HL-60/S4 treated with retinoic acid at 250 ng/mL for 4 days and 3 days (cell line): ENCODE measurements around the gene TMCO2.

ENCODE experiments used
- in situ Hi-C: fragments of 300-500 bp; cut with MboI; formaldehyde crosslinking; loops from 2 replicates; pipeline ENCODE4 v1.7.0; 2022; ENCODE audit warnings: low sequenced_read_pairs

Gene TMCO2

GRCh38 chr1:40257688-40258444 lies 10.1 kb downstream of the TMCO2 start, which contains the start of gene ZMPSTE24:
Gene ZMPSTE24 (plus strand): TSS chr1:40258236. CDS start chr1:40258272, 36 bp downstream.
- in situ Hi-C loops = no loop called here

GRCh38 chr1:40258445-40258769 lies 10.7 kb downstream of the TMCO2 start:
- in situ Hi-C loops = no loop called here

GRCh38 chr1:40264354-40264781 lies 16.6 kb downstream of the TMCO2 start:
- in situ Hi-C loops = no loop called here

GRCh38 chr1:40265298-40265697 lies 17.6 kb downstream of the TMCO2 start:
- in situ Hi-C loops = no loop called here

- in situ Hi-C loops = no loop called here
Observed at GRCh38 chr1:40265919-40266318, 18.2 kb downstream of the TMCO2 start.

GRCh38 chr1:40266786-40267535 lies 19.2 kb downstream of the TMCO2 start:
- in situ Hi-C loops = no loop called here

GRCh38 chr1:40267767-40268187 lies 20.0 kb downstream of the TMCO2 start:
- in situ Hi-C loops = no loop called here

GRCh38 chr1:40268211-40268610 lies 20.5 kb downstream of the TMCO2 start:
- in situ Hi-C loops = no loop called here

GRCh38 chr1:40270152-40270834 lies 22.6 kb downstream of the TMCO2 start:
- in situ Hi-C loops = no loop called here

GRCh38 chr1:40272653-40273213 lies 25.0 kb downstream of the TMCO2 start:
- in situ Hi-C loops = no loop called here

- in situ Hi-C loops = no loop called here
Observed at GRCh38 chr1:40273547-40274166, 25.9 kb downstream of the TMCO2 start.

GRCh38 chr1:40274331-40274730 lies 26.6 kb downstream of the TMCO2 start:
- in situ Hi-C loops = no loop called here

- in situ Hi-C loops = no loop called here
Observed at GRCh38 chr1:40276122-40276521, 28.4 kb downstream of the TMCO2 start.

GRCh38 chr1:40281853-40282252 lies 34.1 kb downstream of the TMCO2 start:
- in situ Hi-C loops = no loop called here

GRCh38 chr1:40291293-40291692 lies 43.6 kb downstream of the TMCO2 start:
- in situ Hi-C loops = no loop called here

GRCh38 chr1:40299366-40300248 lies 51.9 kb downstream of the TMCO2 start:
- in situ Hi-C loops = no loop called here

GRCh38 chr1:40300249-40300567 lies 52.5 kb downstream of the TMCO2 start:
- in situ Hi-C loops = no loop called here

- in situ Hi-C loops = no loop called here
Observed at GRCh38 chr1:40300651-40301050, 52.9 kb downstream of the TMCO2 start.

GRCh38 chr1:40301066-40301465 lies 53.3 kb downstream of the TMCO2 start:
- in situ Hi-C loops = no loop called here
